HepG2 (cell line): ENCODE results near the gene ELP2. TPM values are rescaled to one million over a fixed set of nuclear protein-coding genes. Genes with fewer than 3 reads are reported as not detected.

Experiments
- ELF4 ChIP-seq: sonication (generic); formaldehyde crosslinking; IDR thresholded peaks from 2 replicates; pipeline ENCODE4 v1.5.0; 2020; ENCODE audit warnings: missing genetic modification reagents, mild to moderate bottlenecking, moderate library complexity, borderline replicate concordance
- ETV6 ChIP-seq: sonication (generic); formaldehyde crosslinking; conservative IDR thresholded peaks from 2 replicates; pipeline ENCODE4 v1.4.0; 2020; ENCODE audit warnings: missing genetic modification reagents
- HOXA5 ChIP-seq: sonication (generic); formaldehyde crosslinking; IDR thresholded peaks from 2 replicates; pipeline ENCODE4 v1.4.0; 2020; ENCODE audit warnings: missing genetic modification reagents
- RAD51 ChIP-seq: fragments of 450-650 bp; IDR thresholded peaks from 2 replicates; pipeline ENCODE4 v1.6.1; 2016; ENCODE audit warnings: borderline replicate concordance
- THYN1 ChIP-seq: sonication (generic); formaldehyde crosslinking; IDR thresholded peaks from 2 replicates; pipeline ENCODE4 v1.8.1; 2023; ENCODE audit warnings: low read depth, mild to moderate bottlenecking, moderate library complexity, missing genetic modification reagents, borderline replicate concordance
- TMF1 ChIP-seq: sonication (generic); formaldehyde crosslinking; IDR thresholded peaks from 2 replicates; pipeline ENCODE4 v1.8.1; 2022; ENCODE audit warnings: low read depth, missing genetic modification reagents
- ZFP62 ChIP-seq: sonication (generic); formaldehyde crosslinking; IDR thresholded peaks from 2 replicates; pipeline ENCODE4 v1.4.0; 2020; ENCODE audit warnings: missing genetic modification reagents
- ZNF230 ChIP-seq: sonication (generic); formaldehyde crosslinking; IDR thresholded peaks from 2 replicates; pipeline ENCODE4 v1.4.0; 2020; ENCODE audit warnings: mild to moderate bottlenecking, missing genetic modification reagents
- ZNF33A ChIP-seq: sonication (generic); formaldehyde crosslinking; IDR thresholded peaks from 2 replicates; pipeline ENCODE4 v1.5.1; 2020; ENCODE audit warnings: missing genetic modification reagents, mild to moderate bottlenecking, moderate library complexity, borderline replicate concordance
- ZNF557 ChIP-seq: sonication (generic); formaldehyde crosslinking; IDR thresholded peaks from 2 replicates; pipeline ENCODE4 v1.4.0; 2020; ENCODE audit warnings: missing genetic modification reagents
- ZNF709 ChIP-seq: sonication (generic); formaldehyde crosslinking; IDR thresholded peaks from 2 replicates; pipeline ENCODE4 v1.5.0; 2020; ENCODE audit warnings: mild to moderate bottlenecking, missing genetic modification reagents
- ZNF841 ChIP-seq: sonication (generic); formaldehyde crosslinking; IDR thresholded peaks from 2 replicates; pipeline ENCODE4 v1.8.1; 2023; ENCODE audit warnings: missing genetic modification reagents, borderline replicate concordance
- polyA plus RNA-seq, 8 experiments: library from polyadenylated mRNA; depleted of rRNA in 3 of 8; stranded (reverse) in 7 of 8; unstranded in 1 of 8; fragments of >200 nt; fragmentation: Illumina TruSeq in 4 of 8; extraction: Trizol in 4 of 8; gene quantifications; 2 replicates each; pipeline versions ENCODE4 v1.2.1 to v1.2.3, GENCODE V29; 2011 to 2016; ENCODE audit warnings: low read depth in 4 of 8, missing spikeins in 1 of 8, mixed read lengths in 1 of 8; ENCODE audit not compliant: insufficient read depth in 1 of 8
- total RNA-seq, 5 experiments: library from RNA; depleted of rRNA; stranded (reverse); fragments of >200 nt; fragmentation: Illumina TruSeq; extraction: Trizol; gene quantifications; 2 replicates each; pipeline ENCODE4 v1.2.3, GENCODE V29; 2016; ENCODE audit warnings: low read depth in 1 of 5
- TF ChIP-seq, protein P1 (sequence below): sonication (generic); formaldehyde crosslinking; IDR thresholded peaks from 2 replicates; pipeline ENCODE4 v1.4.0; 2020; ENCODE audit warnings: missing genetic modification reagents
- TF ChIP-seq, protein P2 (sequence below): sonication (generic); formaldehyde crosslinking; IDR thresholded peaks from 2 replicates; pipeline ENCODE4 v1.4.0; 2020; ENCODE audit warnings: missing genetic modification reagents, low read depth, mild to moderate bottlenecking, borderline replicate concordance
- TF ChIP-seq, protein P3 (sequence below): sonication (generic); formaldehyde crosslinking; IDR thresholded peaks from 2 replicates; pipeline ENCODE4 v1.9.0; 2021; ENCODE audit warnings: mild to moderate bottlenecking, missing genetic modification reagents
- TF ChIP-seq, protein P4 (sequence below): sonication (generic); formaldehyde crosslinking; IDR thresholded peaks from 2 replicates; pipeline ENCODE4 v1.9.0; 2021; ENCODE audit warnings: missing genetic modification reagents, borderline replicate concordance

The ELP2 gene
- total and polyA plus RNA-seq, 2 of the 13 experiments (the other 11 are each of a cell fraction or from before 2014, with no cell fraction given), result 98.7 to 100 TPM

DNA sequence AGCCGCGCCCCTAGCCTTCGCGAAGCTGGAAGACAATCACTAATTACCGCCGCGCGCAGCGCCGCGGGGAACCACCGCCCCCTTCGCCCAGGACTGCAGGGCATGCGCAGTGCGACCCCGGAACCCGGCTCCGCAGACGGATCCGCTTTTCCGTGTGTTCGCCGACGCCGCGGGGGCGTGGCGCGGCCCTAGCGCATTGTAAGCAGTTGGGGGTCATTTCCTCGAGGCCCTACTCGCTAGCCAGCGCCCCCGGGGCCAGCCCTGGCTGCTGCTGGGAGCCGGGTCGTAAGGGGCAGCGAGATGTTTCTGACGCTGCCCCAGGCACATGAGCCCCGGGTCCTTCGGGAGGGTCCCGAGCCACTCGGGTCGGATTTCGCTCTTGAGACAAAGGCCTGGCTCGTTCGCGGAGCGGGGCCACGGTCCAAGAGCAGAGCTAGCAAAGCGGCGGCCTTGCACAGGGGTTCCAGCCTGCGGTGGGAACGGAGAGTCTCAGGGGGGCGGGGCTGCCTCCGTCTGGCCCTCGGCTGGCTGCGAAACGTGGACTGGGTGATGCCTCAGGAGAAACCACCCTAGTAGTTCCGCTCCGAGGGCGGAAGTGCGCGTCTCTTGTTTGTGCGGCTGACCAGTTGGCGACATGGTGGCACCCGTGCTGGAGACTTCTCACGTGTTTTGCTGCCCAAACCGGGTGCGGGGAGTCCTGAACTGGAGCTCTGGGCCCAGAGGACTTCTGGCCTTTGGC, at the start of gene ELP2, which contains the start of gene SLC39A6 (continued):
- TF ChIP-seq, protein P1, sequence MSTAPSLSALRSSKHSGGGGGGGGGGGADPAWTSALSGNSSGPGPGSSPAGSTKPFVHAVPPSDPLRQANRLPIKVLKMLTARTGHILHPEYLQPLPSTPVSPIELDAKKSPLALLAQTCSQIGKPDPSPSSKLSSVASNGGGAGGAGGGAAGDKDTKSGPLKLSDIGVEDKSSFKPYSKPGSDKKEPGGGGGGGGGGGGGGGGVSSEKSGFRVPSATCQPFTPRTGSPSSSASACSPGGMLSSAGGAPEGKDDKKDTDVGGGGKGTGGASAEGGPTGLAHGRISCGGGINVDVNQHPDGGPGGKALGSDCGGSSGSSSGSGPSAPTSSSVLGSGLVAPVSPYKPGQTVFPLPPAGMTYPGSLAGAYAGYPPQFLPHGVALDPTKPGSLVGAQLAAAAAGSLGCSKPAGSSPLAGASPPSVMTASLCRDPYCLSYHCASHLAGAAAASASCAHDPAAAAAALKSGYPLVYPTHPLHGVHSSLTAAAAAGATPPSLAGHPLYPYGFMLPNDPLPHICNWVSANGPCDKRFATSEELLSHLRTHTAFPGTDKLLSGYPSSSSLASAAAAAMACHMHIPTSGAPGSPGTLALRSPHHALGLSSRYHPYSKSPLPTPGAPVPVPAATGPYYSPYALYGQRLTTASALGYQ (CRISPR knock-in tag), result peak; percentile 80
- TF ChIP-seq, protein P2, sequence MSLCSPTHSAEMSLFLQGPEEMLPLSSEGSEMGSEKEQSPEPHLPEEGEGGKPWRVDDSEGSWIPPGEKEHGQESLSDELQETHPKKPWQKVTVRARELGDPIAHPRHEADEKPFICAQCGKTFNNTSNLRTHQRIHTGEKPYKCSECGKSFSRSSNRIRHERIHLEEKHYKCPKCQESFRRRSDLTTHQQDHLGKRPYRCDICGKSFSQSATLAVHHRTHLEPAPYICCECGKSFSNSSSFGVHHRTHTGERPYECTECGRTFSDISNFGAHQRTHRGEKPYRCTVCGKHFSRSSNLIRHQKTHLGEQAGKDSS (CRISPR knock-in tag), result no peak
- TF ChIP-seq RAD51 (no peak), TMF1 (CRISPR knock-in tag) (peak; percentile 78), ETV6 (CRISPR knock-in tag) (peak; percentile 58), ZNF557 (no peak), ZNF33A (CRISPR knock-in tag) (peak; percentile 96; the same call in 1 of the 2 replicates), ZNF230 (CRISPR knock-in tag) (peak; percentile 89; the same call in 1 of the 2 replicates), ELF4 (peak; percentile 84), ZNF841 (CRISPR knock-in tag) (peak; percentile 75; the same call in 1 of the 2 replicates), ZFP62 (CRISPR knock-in tag) (no peak), HOXA5 (CRISPR knock-in tag) (peak; percentile 90), THYN1 (no peak), ZNF709 (peak; percentile 90; the same call in 1 of the 2 replicates)
- TF ChIP-seq, protein P3, sequence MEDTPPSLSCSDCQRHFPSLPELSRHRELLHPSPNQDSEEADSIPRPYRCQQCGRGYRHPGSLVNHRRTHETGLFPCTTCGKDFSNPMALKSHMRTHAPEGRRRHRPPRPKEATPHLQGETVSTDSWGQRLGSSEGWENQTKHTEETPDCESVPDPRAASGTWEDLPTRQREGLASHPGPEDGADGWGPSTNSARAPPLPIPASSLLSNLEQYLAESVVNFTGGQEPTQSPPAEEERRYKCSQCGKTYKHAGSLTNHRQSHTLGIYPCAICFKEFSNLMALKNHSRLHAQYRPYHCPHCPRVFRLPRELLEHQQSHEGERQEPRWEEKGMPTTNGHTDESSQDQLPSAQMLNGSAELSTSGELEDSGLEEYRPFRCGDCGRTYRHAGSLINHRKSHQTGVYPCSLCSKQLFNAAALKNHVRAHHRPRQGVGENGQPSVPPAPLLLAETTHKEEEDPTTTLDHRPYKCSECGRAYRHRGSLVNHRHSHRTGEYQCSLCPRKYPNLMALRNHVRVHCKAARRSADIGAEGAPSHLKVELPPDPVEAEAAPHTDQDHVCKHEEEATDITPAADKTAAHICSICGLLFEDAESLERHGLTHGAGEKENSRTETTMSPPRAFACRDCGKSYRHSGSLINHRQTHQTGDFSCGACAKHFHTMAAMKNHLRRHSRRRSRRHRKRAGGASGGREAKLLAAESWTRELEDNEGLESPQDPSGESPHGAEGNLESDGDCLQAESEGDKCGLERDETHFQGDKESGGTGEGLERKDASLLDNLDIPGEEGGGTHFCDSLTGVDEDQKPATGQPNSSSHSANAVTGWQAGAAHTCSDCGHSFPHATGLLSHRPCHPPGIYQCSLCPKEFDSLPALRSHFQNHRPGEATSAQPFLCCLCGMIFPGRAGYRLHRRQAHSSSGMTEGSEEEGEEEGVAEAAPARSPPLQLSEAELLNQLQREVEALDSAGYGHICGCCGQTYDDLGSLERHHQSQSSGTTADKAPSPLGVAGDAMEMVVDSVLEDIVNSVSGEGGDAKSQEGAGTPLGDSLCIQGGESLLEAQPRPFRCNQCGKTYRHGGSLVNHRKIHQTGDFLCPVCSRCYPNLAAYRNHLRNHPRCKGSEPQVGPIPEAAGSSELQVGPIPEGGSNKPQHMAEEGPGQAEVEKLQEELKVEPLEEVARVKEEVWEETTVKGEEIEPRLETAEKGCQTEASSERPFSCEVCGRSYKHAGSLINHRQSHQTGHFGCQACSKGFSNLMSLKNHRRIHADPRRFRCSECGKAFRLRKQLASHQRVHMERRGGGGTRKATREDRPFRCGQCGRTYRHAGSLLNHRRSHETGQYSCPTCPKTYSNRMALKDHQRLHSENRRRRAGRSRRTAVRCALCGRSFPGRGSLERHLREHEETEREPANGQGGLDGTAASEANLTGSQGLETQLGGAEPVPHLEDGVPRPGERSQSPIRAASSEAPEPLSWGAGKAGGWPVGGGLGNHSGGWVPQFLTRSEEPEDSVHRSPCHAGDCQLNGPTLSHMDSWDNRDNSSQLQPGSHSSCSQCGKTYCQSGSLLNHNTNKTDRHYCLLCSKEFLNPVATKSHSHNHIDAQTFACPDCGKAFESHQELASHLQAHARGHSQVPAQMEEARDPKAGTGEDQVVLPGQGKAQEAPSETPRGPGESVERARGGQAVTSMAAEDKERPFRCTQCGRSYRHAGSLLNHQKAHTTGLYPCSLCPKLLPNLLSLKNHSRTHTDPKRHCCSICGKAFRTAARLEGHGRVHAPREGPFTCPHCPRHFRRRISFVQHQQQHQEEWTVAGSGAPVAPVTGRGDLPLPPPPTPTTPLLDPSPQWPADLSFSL (CRISPR knock-in tag), result no peak
- TF ChIP-seq, protein P4, sequence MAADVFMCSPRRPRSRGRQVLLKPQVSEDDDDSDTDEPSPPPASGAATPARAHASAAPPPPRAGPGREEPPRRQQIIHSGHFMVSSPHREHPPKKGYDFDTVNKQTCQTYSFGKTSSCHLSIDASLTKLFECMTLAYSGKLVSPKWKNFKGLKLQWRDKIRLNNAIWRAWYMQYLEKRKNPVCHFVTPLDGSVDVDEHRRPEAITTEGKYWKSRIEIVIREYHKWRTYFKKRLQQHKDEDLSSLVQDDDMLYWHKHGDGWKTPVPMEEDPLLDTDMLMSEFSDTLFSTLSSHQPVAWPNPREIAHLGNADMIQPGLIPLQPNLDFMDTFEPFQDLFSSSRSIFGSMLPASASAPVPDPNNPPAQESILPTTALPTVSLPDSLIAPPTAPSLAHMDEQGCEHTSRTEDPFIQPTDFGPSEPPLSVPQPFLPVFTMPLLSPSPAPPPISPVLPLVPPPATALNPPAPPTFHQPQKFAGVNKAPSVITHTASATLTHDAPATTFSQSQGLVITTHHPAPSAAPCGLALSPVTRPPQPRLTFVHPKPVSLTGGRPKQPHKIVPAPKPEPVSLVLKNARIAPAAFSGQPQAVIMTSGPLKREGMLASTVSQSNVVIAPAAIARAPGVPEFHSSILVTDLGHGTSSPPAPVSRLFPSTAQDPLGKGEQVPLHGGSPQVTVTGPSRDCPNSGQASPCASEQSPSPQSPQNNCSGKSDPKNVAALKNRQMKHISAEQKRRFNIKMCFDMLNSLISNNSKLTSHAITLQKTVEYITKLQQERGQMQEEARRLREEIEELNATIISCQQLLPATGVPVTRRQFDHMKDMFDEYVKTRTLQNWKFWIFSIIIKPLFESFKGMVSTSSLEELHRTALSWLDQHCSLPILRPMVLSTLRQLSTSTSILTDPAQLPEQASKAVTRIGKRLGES (CRISPR knock-in tag), result no peak
